ENCODE data around the gene SSNA1. TPM values are rescaled to one million over a fixed set of nuclear protein-coding genes. Genes with fewer than 3 reads are reported as not detected.
"Not testable (repeated sequence)": the region's sequence is repeated elsewhere in the genome, so short reads cannot be mapped to it uniquely, and the experiment has no call there.

Gene SSNA1
- total and polyA plus RNA-seq, 5 donors = 43.2 to 86.4 (median 50.1) TPM

- not testable (repeated sequence) for H3K27me3 ChIP-seq (ENCODE audit: control insufficient read depth, insufficient read depth); H3K4me1 ChIP-seq (ENCODE audit: control insufficient read depth, insufficient read depth, low read length); DNase-seq; ATAC-seq; H3K27ac ChIP-seq (ENCODE audit: low read length); H3K9me3 ChIP-seq (ENCODE audit: control insufficient read depth, low read length)
- H3K4me3 ChIP-seq (ENCODE audit: low read length) = peak overlapping the region; percentile 49
- WGBS = 56% methylated on average over 27 of the region's 27 CpGs
- intact Hi-C loops (cut with DNase I) = loop anchor here in 1 of 4 donors (10.0 kb wide), 1 partner anchor 1195 kb away; no protein-coding TSS in a partner anchor
Measured at GRCh38 chr9:137239541-137240200, 51.2 kb downstream of the SSNA1 start.

Small RNA genes lying within 50 kb of the gene (microRNA-seq; reads per million reads assigned to microRNA genes)
- 0 reads per million in 2 donors for gene MIR3621

Other genes with a start within 250 kb of the SSNA1 start
Only the 30 nearest of the 33 such genes appear.
- 1,000 to 10,000 TPM; 3,127 to 5,556 (median 4,402) TPM for gene PTGDS, start 211.2 kb upstream of the SSNA1 start, total RNA-seq
- gene PTGDS, start 211.2 kb upstream of the SSNA1 start, polyA plus RNA-seq = 6,981 TPM
- 10 to 100 TPM in 2 of 4 donors, 1 to 10 TPM in 2; 4.3 to 16.7 (median 9.7) TPM for gene LCNL1, start 205.7 kb upstream of the SSNA1 start, total RNA-seq
- gene LCNL1, start 205.7 kb upstream of the SSNA1 start, polyA plus RNA-seq = 2.4 TPM
- 10 to 100 TPM; 24.8 to 30.4 (median 27.6) TPM for gene PAXX, start 196.3 kb upstream of the SSNA1 start, total RNA-seq
- 44.5 TPM for gene PAXX, start 196.3 kb upstream of the SSNA1 start, polyA plus RNA-seq
- gene CLIC3, start 192.1 kb upstream of the SSNA1 start, total RNA-seq = 1 to 10 TPM; 2.8 to 6.2 (median 4.8) TPM
- gene CLIC3, start 192.1 kb upstream of the SSNA1 start, polyA plus RNA-seq = 6.2 TPM
- 10 to 100 TPM; 32.2 to 42.4 (median 39.3) TPM for gene ABCA2, start 160.4 kb upstream of the SSNA1 start, total RNA-seq
- 40.4 TPM for gene ABCA2, start 160.4 kb upstream of the SSNA1 start, polyA plus RNA-seq
- under 1 TPM in 3 of 4 donors, not detected in 1; 0.09 to 0.24 (median 0.20) TPM for gene FUT7, start 156.6 kb upstream of the SSNA1 start, total RNA-seq
- gene FUT7, start 156.6 kb upstream of the SSNA1 start, polyA plus RNA-seq = 0.07 TPM
- 10 to 100 TPM; 68.3 to 81.0 (median 71.4) TPM for gene NPDC1, start 142.5 kb upstream of the SSNA1 start, total RNA-seq
- 69.7 TPM for gene NPDC1, start 142.5 kb upstream of the SSNA1 start, polyA plus RNA-seq
- gene ENTPD2, start 134.6 kb upstream of the SSNA1 start, total RNA-seq = 1 to 10 TPM in 3 of 4 donors, under 1 TPM in 1; 0.92 to 2.9 (median 1.4) TPM
- gene ENTPD2, start 134.6 kb upstream of the SSNA1 start, polyA plus RNA-seq = 2.1 TPM
- under 1 TPM; 0.08 to 0.63 (median 0.28) TPM for gene SAPCD2, start 118.1 kb upstream of the SSNA1 start, total RNA-seq
- 0.18 TPM for gene SAPCD2, start 118.1 kb upstream of the SSNA1 start, polyA plus RNA-seq
- gene UAP1L1, start 111.2 kb upstream of the SSNA1 start, total RNA-seq = 10 to 100 TPM in 3 of 4 donors, 1 to 10 TPM in 1; 9.8 to 14.0 (median 12.4) TPM
- gene UAP1L1, start 111.2 kb upstream of the SSNA1 start, polyA plus RNA-seq = 10.1 TPM
- 10 to 100 TPM; 23.9 to 31.3 (median 28.1) TPM for gene MAN1B1, start 101.7 kb upstream of the SSNA1 start, total RNA-seq
- gene MAN1B1, start 101.7 kb upstream of the SSNA1 start, polyA plus RNA-seq = 24.8 TPM
- gene DPP7, start 73.9 kb upstream of the SSNA1 start, total RNA-seq = 100 to 1,000 TPM; 211 to 288 (median 239) TPM
- gene DPP7, start 73.9 kb upstream of the SSNA1 start, polyA plus RNA-seq = 252 TPM
- under 1 TPM in 1 of 4 donors, not detected in 3; 0.08 TPM for gene GRIN1, start 49.5 kb upstream of the SSNA1 start, total RNA-seq
- gene GRIN1, start 49.5 kb upstream of the SSNA1 start, polyA plus RNA-seq = 0.09 TPM
- not detected for gene LRRC26, start 18.6 kb upstream of the SSNA1 start, total RNA-seq
- not detected for gene LRRC26, start 18.6 kb upstream of the SSNA1 start, polyA plus RNA-seq
- gene TMEM210, start 16.6 kb upstream of the SSNA1 start, total RNA-seq = not detected
- gene TMEM210, start 16.6 kb upstream of the SSNA1 start, polyA plus RNA-seq = not detected
- gene ANAPC2, start 116 bp upstream of the SSNA1 start, total RNA-seq = 10 to 100 TPM; 31.9 to 45.7 (median 37.4) TPM
- 26.6 TPM for gene ANAPC2, start 116 bp upstream of the SSNA1 start, polyA plus RNA-seq
- 10 to 100 TPM in 1 of 4 donors, 1 to 10 TPM in 3; 5.4 to 13.9 (median 8.9) TPM for gene TPRN, start 12.1 kb downstream of the SSNA1 start, total RNA-seq
- 4.8 TPM for gene TPRN, start 12.1 kb downstream of the SSNA1 start, polyA plus RNA-seq
- gene TMEM203, start 17.0 kb downstream of the SSNA1 start, total RNA-seq = 10 to 100 TPM; 28.9 to 41.3 (median 39.9) TPM
- gene TMEM203, start 17.0 kb downstream of the SSNA1 start, polyA plus RNA-seq = 47.5 TPM
- 1 to 10 TPM; 5.1 to 7.9 (median 5.9) TPM for gene NDOR1, start 17.0 kb downstream of the SSNA1 start, total RNA-seq
- 5.2 TPM for gene NDOR1, start 17.0 kb downstream of the SSNA1 start, polyA plus RNA-seq
- 10 to 100 TPM; 17.7 to 25.9 (median 23.7) TPM for gene RNF208, start 33.6 kb downstream of the SSNA1 start, total RNA-seq
- 36.0 TPM for gene RNF208, start 33.6 kb downstream of the SSNA1 start, polyA plus RNA-seq
- gene CYSRT1, start 36.5 kb downstream of the SSNA1 start, total RNA-seq = under 1 TPM in 1 of 4 donors, not detected in 3; 0.17 TPM
- gene CYSRT1, start 36.5 kb downstream of the SSNA1 start, polyA plus RNA-seq = 0.32 TPM
- gene RNF224, start 38.8 kb downstream of the SSNA1 start, total RNA-seq = not detected
- gene RNF224, start 38.8 kb downstream of the SSNA1 start, polyA plus RNA-seq = 0.09 TPM
- not detected for gene SLC34A3, start 42.2 kb downstream of the SSNA1 start, total RNA-seq
- gene SLC34A3, start 42.2 kb downstream of the SSNA1 start, polyA plus RNA-seq = not detected
- gene TUBB4B, start 52.6 kb downstream of the SSNA1 start, total RNA-seq = 100 to 1,000 TPM; 203 to 461 (median 332) TPM
- gene TUBB4B, start 52.6 kb downstream of the SSNA1 start, polyA plus RNA-seq = 591 TPM
- gene STPG3, start 62.6 kb downstream of the SSNA1 start, total RNA-seq = under 1 TPM in 3 of 4 donors, not detected in 1; 0.31 to 0.46 (median 0.32) TPM
- 0.23 TPM for gene STPG3, start 62.6 kb downstream of the SSNA1 start, polyA plus RNA-seq
- 10 to 100 TPM; 34.8 to 38.6 (median 37.1) TPM for gene NELFB, start 66.7 kb downstream of the SSNA1 start, total RNA-seq
- gene NELFB, start 66.7 kb downstream of the SSNA1 start, polyA plus RNA-seq = 33.8 TPM
- 10 to 100 TPM; 10.9 to 17.2 (median 13.1) TPM for gene TOR4A, start 89.0 kb downstream of the SSNA1 start, total RNA-seq
- gene TOR4A, start 89.0 kb downstream of the SSNA1 start, polyA plus RNA-seq = 6.2 TPM
- gene NRARP, start 113.6 kb downstream of the SSNA1 start, total RNA-seq = 10 to 100 TPM in 1 of 4 donors, 1 to 10 TPM in 3; 4.5 to 14.5 (median 7.9) TPM
- 4.2 TPM for gene NRARP, start 113.6 kb downstream of the SSNA1 start, polyA plus RNA-seq
- 10 to 100 TPM in 2 of 4 donors, 1 to 10 TPM in 2; 7.9 to 13.4 (median 11.1) TPM for gene EXD3, start 234.5 kb downstream of the SSNA1 start, total RNA-seq
- gene EXD3, start 234.5 kb downstream of the SSNA1 start, polyA plus RNA-seq = 14.6 TPM
- 1 to 10 TPM; 3.1 to 7.5 (median 4.5) TPM for gene NOXA1, start 234.7 kb downstream of the SSNA1 start, total RNA-seq
- gene NOXA1, start 234.7 kb downstream of the SSNA1 start, polyA plus RNA-seq = 4.3 TPM